ENCODE results near the gene P2RY11. TPM values are rescaled to one million over a fixed set of nuclear protein-coding genes. Genes with fewer than 3 reads are reported as not detected.

Gene P2RY11
- total RNA-seq, 1 experiment from 2014 or later = 18.4 TPM

- ChIA-PET CTCF (no interaction called here), POLR2A (no interaction called here)
- Mint-ChIP-seq H3K36me3 (ENCODE audit: insufficient read depth, unreplicated experiment) (peaks cover 3% of the 10 kb centered on the region), H3K4me1 (ENCODE audit: low read depth, unreplicated experiment) (no peaks in the 10 kb centered on the region), H3K27ac (ENCODE audit: unreplicated experiment) (no peak overlapping the region), H3K4me3 (ENCODE audit: unreplicated experiment) (peak overlapping the region; percentile 89), H3K27me3 (ENCODE audit: insufficient read depth, unreplicated experiment) (no peaks in the 10 kb centered on the region), H3K9me3 (ENCODE audit: unreplicated experiment) (no peaks in the 10 kb centered on the region)
- no peaks in the 10 kb centered on the region for H3K27me3 ChIP-seq (replicated peaks; ENCODE audit: control insufficient read depth, insufficient read depth, low read length)
- no peaks in the 10 kb centered on the region for H3K4me1 ChIP-seq
- intact Hi-C loops (cut with micrococcal nuclease; ENCODE audit: unreplicated experiment) = no loop called here
- BruUV-seq (replicated peaks) = no TSS peak
- DNase-seq = no peak
- TF ChIP-seq CTCF (IDR thresholded peaks at IDR 0.05; ENCODE audit: insufficient read depth in 1 of 2, low read depth in 1 of 2, low read length in 1 of 2, severe bottlenecking in 1 of 2, unreplicated experiment in 1 of 2) = no peak
- no peaks in the 10 kb centered on the region for H3K36me3 ChIP-seq (ENCODE audit: control insufficient read depth, insufficient read depth, low read length)
- peak overlapping the region; percentile 72 for H3K4me3 ChIP-seq (ENCODE audit: low read depth, low read length)
- no peaks in the 10 kb centered on the region for H3K9me3 ChIP-seq
Observed at GRCh38 chr19:10086591-10087192, 24.8 kb upstream of the P2RY11 start.

DNA sequence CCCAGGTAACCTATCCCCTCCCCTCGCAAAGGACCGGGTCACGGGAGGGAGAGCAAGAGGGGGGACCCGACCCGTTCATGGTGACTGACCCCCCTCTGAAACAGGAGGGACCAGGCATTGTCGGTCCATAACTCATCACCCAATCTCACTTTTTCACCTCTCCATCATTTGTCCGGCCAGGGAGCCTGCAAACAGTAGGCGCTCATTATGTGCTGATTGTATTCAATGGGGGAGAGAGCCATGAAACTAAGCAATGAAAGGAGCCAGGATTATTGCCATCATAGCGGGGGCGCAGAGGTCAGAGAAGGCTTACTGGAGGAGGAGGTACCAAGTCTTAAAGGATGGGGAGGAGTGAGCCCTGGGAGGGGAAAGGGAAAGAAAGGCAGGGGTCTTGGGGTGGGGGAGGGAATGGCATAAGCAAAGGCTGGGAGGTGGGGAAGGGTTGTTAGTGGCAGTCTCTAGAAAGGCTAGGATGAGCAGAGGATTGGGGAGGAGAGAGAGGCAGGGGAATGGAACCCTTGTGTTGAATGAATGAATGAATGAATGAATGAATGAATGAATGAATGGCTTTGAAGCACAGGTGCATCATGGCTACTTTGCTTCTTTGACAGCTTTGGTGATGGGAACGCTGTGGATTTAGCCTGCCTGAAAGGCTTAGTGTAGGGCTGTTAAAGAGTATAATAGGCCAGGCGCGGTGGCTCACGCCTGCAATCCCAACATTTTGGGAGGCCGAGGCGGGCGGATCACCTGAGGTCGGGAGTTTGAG is 24.0 kb upstream of the P2RY11 start:
- POLR2A ChIA-PET = no interaction called here
- no peaks in the 10 kb centered on the region for H3K9me3 Mint-ChIP-seq (ENCODE audit: unreplicated experiment)
- H3K4me3 Mint-ChIP-seq (ENCODE audit: unreplicated experiment) = peak overlapping the region; percentile 89
- CTCF ChIA-PET = no interaction called here
- TF ChIP-seq CTCF (IDR thresholded peaks at IDR 0.05; ENCODE audit: insufficient read depth in 1 of 2, low read depth in 1 of 2, low read length in 1 of 2, severe bottlenecking in 1 of 2, unreplicated experiment in 1 of 2) = no peak
- BruUV-seq (replicated peaks) = no TSS peak
- Histone ChIP-seq H3K4me3 (ENCODE audit: low read depth, low read length) (no peak overlapping the region), H3K4me1 (no peaks in the 10 kb centered on the region), H3K36me3 (ENCODE audit: control insufficient read depth, insufficient read depth, low read length) (no peaks in the 10 kb centered on the region), H3K27me3 (replicated peaks; ENCODE audit: control insufficient read depth, insufficient read depth, low read length) (no peaks in the 10 kb centered on the region), H3K9me3 (no peaks in the 10 kb centered on the region)
- H3K36me3 Mint-ChIP-seq (ENCODE audit: insufficient read depth, unreplicated experiment) = peaks cover 9% of the 10 kb centered on the region
- H3K27ac Mint-ChIP-seq (ENCODE audit: unreplicated experiment) = no peak overlapping the region
- intact Hi-C loops (cut with micrococcal nuclease; ENCODE audit: unreplicated experiment) = no loop called here
- no peaks in the 10 kb centered on the region for H3K27me3 Mint-ChIP-seq (ENCODE audit: insufficient read depth, unreplicated experiment)
- no peaks in the 10 kb centered on the region for H3K4me1 Mint-ChIP-seq (ENCODE audit: low read depth, unreplicated experiment)
- DNase-seq = no peak

- CTCF ChIA-PET = no interaction called here
- no peaks in the 10 kb centered on the region for H3K4me1 ChIP-seq
- no peaks in the 10 kb centered on the region for H3K9me3 Mint-ChIP-seq (ENCODE audit: unreplicated experiment)
- TF ChIP-seq CTCF (IDR thresholded peaks at IDR 0.05; ENCODE audit: insufficient read depth in 1 of 2, low read depth in 1 of 2, low read length in 1 of 2, severe bottlenecking in 1 of 2, unreplicated experiment in 1 of 2) = no peak
- no TSS peak for BruUV-seq (replicated peaks)
- H3K27me3 ChIP-seq (replicated peaks; ENCODE audit: control insufficient read depth, insufficient read depth, low read length) = no peaks in the 10 kb centered on the region
- H3K4me1 Mint-ChIP-seq (ENCODE audit: low read depth, unreplicated experiment) = no peaks in the 10 kb centered on the region
- peaks cover 9% of the 10 kb centered on the region for H3K36me3 Mint-ChIP-seq (ENCODE audit: insufficient read depth, unreplicated experiment)
- H3K4me3 ChIP-seq (ENCODE audit: low read depth, low read length) = no peak overlapping the region
- no peak overlapping the region for H3K27ac Mint-ChIP-seq (ENCODE audit: unreplicated experiment)
- no peaks in the 10 kb centered on the region for H3K36me3 ChIP-seq (ENCODE audit: control insufficient read depth, insufficient read depth, low read length)
- POLR2A ChIA-PET = no interaction called here
- no peaks in the 10 kb centered on the region for H3K27me3 Mint-ChIP-seq (ENCODE audit: insufficient read depth, unreplicated experiment)
- intact Hi-C loops (cut with micrococcal nuclease; ENCODE audit: unreplicated experiment) = no loop called here
- DNase-seq = no peak
- no peaks in the 10 kb centered on the region for H3K9me3 ChIP-seq
- H3K4me3 Mint-ChIP-seq (ENCODE audit: unreplicated experiment) = no peak overlapping the region
Observed at GRCh38 chr19:10088949-10089554, 22.4 kb upstream of the P2RY11 start.

All from Caco-2 (cell line).